Thyroid gland (tissue), 4 donors: ENCODE results near the gene BRAT1. TPM values are rescaled to one million over a fixed set of nuclear protein-coding genes. Genes with fewer than 3 reads are reported as not detected.
A peak's percentile ranks its signal among the peaks of the same experiment; 100 is the strongest.

Experiments
- DNase-seq, 2 donors: peaks; one replicate each; pipeline ENCODE4 v3.0.0-alpha.2; 2019
- H3K27ac ChIP-seq, 3 donors: fragments of 200-600 bp; sonication (generic); 1 replicate in 2 of 3; 2 replicates in 1 of 3; pipeline ENCODE4 v1.5.1; 2016 to 2019; ENCODE audit warnings: mild to moderate bottlenecking in 1 of 3, moderate library complexity in 1 of 3
- H3K27me3 ChIP-seq: fragments of 200-600 bp; sonication (generic); one replicate; pipeline ENCODE4 v1.5.1; 2019
- H3K36me3 ChIP-seq, 2 donors: fragments of 200-600 bp; sonication (generic); one replicate each; pipeline ENCODE4 v1.5.1; 2016 to 2019
- H3K4me1 ChIP-seq, 2 donors: fragments of 200-600 bp; sonication (generic); one replicate each; pipeline ENCODE4 v1.5.1; 2017 to 2019
- H3K4me3 ChIP-seq, 3 donors: fragments of 200-600 bp; sonication (generic); replicated peaks in 1 of 3; 1 replicate in 2 of 3; 2 replicates in 1 of 3; pipeline ENCODE4 v1.5.1; 2016; ENCODE audit warnings: mild to moderate bottlenecking in 1 of 3
- H3K9me3 ChIP-seq: fragments of 200-600 bp; sonication (generic); one replicate; pipeline ENCODE4 v1.5.1; 2017
- POLR2A ChIP-seq, 2 donors: fragments of 450-650 bp; IDR thresholded peaks; one replicate each; pipeline ENCODE4 v1.6.1; 2017; ENCODE audit warnings: antibody characterized with exemption in 2 of 2, mild to moderate bottlenecking in 2 of 2, moderate library complexity in 1 of 2
- WGBS, 2 donors: methylation state at CpG; one replicate each; pipeline ENCODE4 v1.1.5; 2017; 5-methylcytosine and 5-hydroxymethylcytosine counted together
- intact Hi-C: fragments of 100-400 bp; cut with DNase I; formaldehyde crosslinking; loops from one replicate; pipeline ENCODE4 v1.15.1; 2023
- microRNA-seq: library from miRNA; unstranded; fragments of <30 nt; microRNA quantifications from one replicate; pipeline ENCODE4, GENCODE V29; 2016
- small RNA-seq: library from RNA; depleted of rRNA; stranded (forward); fragments of <200 nt; gene quantifications from one replicate; pipeline ENCODE3, GENCODE V24; 2016
- total RNA-seq, 4 donors: library from RNA; depleted of rRNA; stranded (reverse); fragments of >200 nt; gene quantifications; one replicate each; pipeline ENCODE4 v1.2.3, GENCODE V29; 2016
- TF ChIP-seq, protein P1 (sequence below), 6 experiments: fragments of 200-600 bp in 3 of 6; fragments of 450-650 bp in 3 of 6; sonication (generic) in 3 of 6; IDR thresholded peaks; one replicate each; pipeline ENCODE4 v1.5.1; 2016 to 2019; ENCODE audit warnings: antibody characterized with exemption in 6 of 6, mild to moderate bottlenecking in 2 of 6, inconsistent platforms in 1 of 6, moderate library complexity in 1 of 6

BRAT1 gene
- total RNA-seq, 4 donors from 2014 or later: 37.2 to 51.8 (median 45.6) TPM

DNA sequence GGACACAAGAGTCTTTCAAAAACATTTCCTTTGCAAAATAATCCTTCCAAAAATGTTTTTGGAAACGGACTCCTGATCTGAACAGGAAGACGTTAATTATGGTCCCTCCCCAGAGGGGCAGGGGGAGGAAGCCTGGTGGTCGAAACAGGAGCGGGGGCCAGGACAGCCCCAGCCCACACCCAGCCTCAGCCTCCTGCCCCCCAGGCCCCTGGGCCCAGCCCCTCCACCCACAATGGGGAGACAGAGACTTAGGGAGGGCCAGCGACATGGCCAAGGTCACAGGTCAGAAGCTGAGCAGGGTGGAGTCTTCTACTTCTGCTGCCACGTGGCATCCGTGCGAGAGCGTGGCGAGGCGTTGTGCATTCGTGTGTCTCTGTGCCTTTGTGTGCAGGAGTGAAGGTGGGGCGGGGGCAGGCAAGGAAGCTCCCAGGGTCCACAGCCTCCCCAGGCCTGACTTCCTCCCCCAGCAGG, 65.1 kb downstream of the BRAT1 start:
- no peak for TF ChIP-seq POLR2A (IDR thresholded peaks at IDR 0.05)
- TF ChIP-seq, protein P1, sequence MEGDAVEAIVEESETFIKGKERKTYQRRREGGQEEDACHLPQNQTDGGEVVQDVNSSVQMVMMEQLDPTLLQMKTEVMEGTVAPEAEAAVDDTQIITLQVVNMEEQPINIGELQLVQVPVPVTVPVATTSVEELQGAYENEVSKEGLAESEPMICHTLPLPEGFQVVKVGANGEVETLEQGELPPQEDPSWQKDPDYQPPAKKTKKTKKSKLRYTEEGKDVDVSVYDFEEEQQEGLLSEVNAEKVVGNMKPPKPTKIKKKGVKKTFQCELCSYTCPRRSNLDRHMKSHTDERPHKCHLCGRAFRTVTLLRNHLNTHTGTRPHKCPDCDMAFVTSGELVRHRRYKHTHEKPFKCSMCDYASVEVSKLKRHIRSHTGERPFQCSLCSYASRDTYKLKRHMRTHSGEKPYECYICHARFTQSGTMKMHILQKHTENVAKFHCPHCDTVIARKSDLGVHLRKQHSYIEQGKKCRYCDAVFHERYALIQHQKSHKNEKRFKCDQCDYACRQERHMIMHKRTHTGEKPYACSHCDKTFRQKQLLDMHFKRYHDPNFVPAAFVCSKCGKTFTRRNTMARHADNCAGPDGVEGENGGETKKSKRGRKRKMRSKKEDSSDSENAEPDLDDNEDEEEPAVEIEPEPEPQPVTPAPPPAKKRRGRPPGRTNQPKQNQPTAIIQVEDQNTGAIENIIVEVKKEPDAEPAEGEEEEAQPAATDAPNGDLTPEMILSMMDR (IDR thresholded peaks at IDR 0.05): no peak
- peak overlapping the region; percentile 44 to 61 (median 56) for H3K27ac ChIP-seq
- intact Hi-C loops: no loop called here
- DNase-seq: no peak
- no peaks in the 10 kb centered on the region for H3K9me3 ChIP-seq
- H3K4me1 ChIP-seq: peaks cover 3 to 43% of the 10 kb centered on the region in 2 donors
- 57 to 72% methylated on average over 9 to 12 of the region's 13 CpGs for WGBS, 2 donors
- no peaks in the 10 kb centered on the region for H3K36me3 ChIP-seq
- no peak overlapping the region for H3K4me3 ChIP-seq
- no peaks in the 10 kb centered on the region for H3K27me3 ChIP-seq

DNA sequence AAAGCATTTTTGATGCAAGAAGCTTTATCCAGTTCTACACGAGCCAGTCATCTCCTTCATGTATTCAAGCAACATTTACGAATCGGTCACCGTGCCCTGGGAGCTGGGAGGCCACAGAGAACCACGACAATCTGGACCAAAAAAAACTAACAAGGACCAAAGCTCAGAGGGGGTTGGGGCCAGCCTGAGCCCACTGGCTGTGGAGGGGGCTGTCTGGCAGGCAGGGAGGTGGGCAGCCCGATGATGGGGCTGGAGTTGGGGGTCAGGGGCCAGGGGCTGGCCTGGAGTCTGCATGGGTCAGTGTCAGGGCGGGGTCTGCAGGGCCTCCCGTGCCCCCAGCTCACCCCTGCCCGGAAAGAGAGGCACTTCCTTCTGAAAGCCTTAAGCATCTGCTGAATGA, 66.6 kb downstream of the BRAT1 start:
- no peaks in the 10 kb centered on the region for H3K9me3 ChIP-seq
- no peak for TF ChIP-seq POLR2A (IDR thresholded peaks at IDR 0.05)
- TF ChIP-seq, protein P1 (IDR thresholded peaks at IDR 0.05): no peak
- peak overlapping the region in 1 of 3 donors; percentile 37 for H3K27ac ChIP-seq
- no peaks in the 10 kb centered on the region for H3K36me3 ChIP-seq
- peaks cover 3 to 40% of the 10 kb centered on the region in 2 donors for H3K4me1 ChIP-seq
- 36 to 49% methylated on average over 5 to 9 of the region's 9 CpGs for WGBS, 2 donors
- intact Hi-C loops: no loop called here
- no peak for DNase-seq
- no peak overlapping the region for H3K4me3 ChIP-seq
- H3K27me3 ChIP-seq: no peaks in the 10 kb centered on the region

DNA sequence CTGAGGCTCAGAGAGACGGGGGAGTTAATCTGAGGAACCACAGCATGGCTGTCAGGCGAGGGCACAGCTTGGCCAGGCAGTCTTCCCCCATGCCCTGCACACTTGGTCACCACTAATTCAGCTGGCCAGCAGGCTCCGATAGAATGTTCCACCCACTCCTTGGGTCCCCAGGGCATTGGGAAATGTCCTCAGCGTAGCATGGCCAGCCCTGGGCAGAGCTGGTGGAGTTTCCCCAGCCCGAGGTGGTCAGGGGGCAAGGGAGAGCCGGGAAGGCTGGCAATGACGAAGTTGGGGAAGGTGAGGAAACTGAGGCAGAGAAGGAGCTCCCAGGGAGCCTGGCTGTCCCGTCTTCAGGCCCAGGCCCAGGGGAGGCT, 67.1 kb downstream of the BRAT1 start:
- no peak overlapping the region for H3K4me3 ChIP-seq
- intact Hi-C loops: no loop called here
- TF ChIP-seq, protein P1 (IDR thresholded peaks at IDR 0.05): no peak
- no peak for TF ChIP-seq POLR2A (IDR thresholded peaks at IDR 0.05)
- H3K4me1 ChIP-seq: peaks cover 3 to 36% of the 10 kb centered on the region in 2 donors
- no peaks in the 10 kb centered on the region for H3K27me3 ChIP-seq
- H3K27ac ChIP-seq: peak overlapping the region in 2 of 3 donors; percentile 33 to 37
- no peaks in the 10 kb centered on the region for H3K36me3 ChIP-seq
- WGBS, 2 donors: 62 to 65% methylated on average over 8 of the region's 8 CpGs
- peak in 1 of 2 donors; percentile 24 for DNase-seq
- H3K9me3 ChIP-seq: no peaks in the 10 kb centered on the region

Small RNA genes lying within 50 kb of the gene (microRNA-seq; reads per million reads assigned to microRNA genes)
- not detected for gene MIR4648

Small RNA genes lying within 50 kb of the gene (small RNA-seq; reads per million reads assigned to genes)
- not detected for gene MIR4648

Other genes with a start within 250 kb of the BRAT1 start
- gene SNX8, start 241.1 kb downstream of the BRAT1 start, total RNA-seq: 10 to 100 TPM; 12.0 to 40.5 (median 23.4) TPM
- gene EIF3B, start 200.7 kb downstream of the BRAT1 start, total RNA-seq: 100 to 1,000 TPM in 3 of 4 donors, 10 to 100 TPM in 1; 89.4 to 122 (median 111) TPM
- gene CHST12, start 151.9 kb downstream of the BRAT1 start, total RNA-seq: 10 to 100 TPM; 15.3 to 24.2 (median 19.2) TPM
- not detected for gene GRIFIN, start 79.1 kb downstream of the BRAT1 start, total RNA-seq
- gene LFNG, start 35.8 kb downstream of the BRAT1 start, total RNA-seq: 1 to 10 TPM; 3.8 to 6.1 (median 4.8) TPM
- gene IQCE, start 3.5 kb upstream of the BRAT1 start, total RNA-seq: 10 to 100 TPM; 16.0 to 40.2 (median 37.2) TPM
- gene TTYH3, start 76.5 kb upstream of the BRAT1 start, total RNA-seq: 10 to 100 TPM; 16.7 to 23.8 (median 21.4) TPM
- gene AMZ1, start 132.7 kb upstream of the BRAT1 start, total RNA-seq: 1 to 10 TPM in 1 of 4 donors, under 1 TPM in 1, not detected in 2; 0.29 to 1.2 TPM